H7 (cell line): Measurements from ENCODE around the gene TFAP2C. TPM values are rescaled to one million over a fixed set of nuclear protein-coding genes. Genes with fewer than 3 reads are reported as not detected.
"Not testable (repeated sequence)": the region's sequence is repeated elsewhere in the genome, so short reads cannot be mapped to it uniquely, and the experiment has no call there.

ENCODE experiments used
- DNase-seq: peaks from one replicate; pipeline ENCODE4 v3.0.0; 2012
- H3K27me3 ChIP-seq: 2 replicates; pipeline ENCODE4 v1.6.0; 2011; ENCODE audit warnings: mild to moderate bottlenecking, low read length; ENCODE audit not compliant: control insufficient read depth, insufficient read depth
- H3K36me3 ChIP-seq: replicated peaks from 2 replicates; pipeline ENCODE4 v1.5.1; 2011; ENCODE audit warnings: low read length; ENCODE audit not compliant: control insufficient read depth, insufficient read depth
- H3K4me3 ChIP-seq: 2 replicates; pipeline ENCODE4 v1.5.1; 2011; ENCODE audit warnings: low read depth, mild to moderate bottlenecking, control low read depth, low read length, moderate library complexity; ENCODE audit not compliant: insufficient read depth
- total RNA-seq: library from RNA; depleted of rRNA; stranded (reverse); fragments of >200 nt; shearing (Covaris generic); gene quantifications from 2 replicates; pipeline ENCODE4 v1.2.3, GENCODE V29; 2014

The TFAP2C gene
- total RNA-seq, 1 experiment from 2014 or later, result 23.6 TPM

DNA sequence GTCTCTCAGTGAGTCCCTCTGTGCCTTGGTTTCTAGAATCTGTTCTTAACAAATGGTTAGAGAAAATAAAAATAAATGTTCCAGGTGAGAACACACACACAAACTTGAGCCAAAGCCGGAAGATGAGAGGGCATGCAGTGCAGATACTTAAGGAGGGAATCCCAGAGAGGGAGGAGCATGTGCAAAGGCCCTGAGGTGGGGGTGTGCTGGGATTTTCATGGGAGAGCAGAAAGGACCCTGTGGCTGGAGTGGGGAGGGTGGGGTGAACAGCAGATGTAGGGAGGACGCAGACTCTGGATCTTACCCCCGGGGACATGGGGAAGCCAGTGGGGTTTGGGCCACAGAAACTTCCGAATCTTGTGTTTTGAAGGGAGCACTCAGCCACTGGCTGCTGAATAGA is 17.5 kb downstream of the TFAP2C start:
- Histone ChIP-seq H3K27me3 (no peaks in the 10 kb centered on the region), H3K4me3 (no peak overlapping the region)

DNA sequence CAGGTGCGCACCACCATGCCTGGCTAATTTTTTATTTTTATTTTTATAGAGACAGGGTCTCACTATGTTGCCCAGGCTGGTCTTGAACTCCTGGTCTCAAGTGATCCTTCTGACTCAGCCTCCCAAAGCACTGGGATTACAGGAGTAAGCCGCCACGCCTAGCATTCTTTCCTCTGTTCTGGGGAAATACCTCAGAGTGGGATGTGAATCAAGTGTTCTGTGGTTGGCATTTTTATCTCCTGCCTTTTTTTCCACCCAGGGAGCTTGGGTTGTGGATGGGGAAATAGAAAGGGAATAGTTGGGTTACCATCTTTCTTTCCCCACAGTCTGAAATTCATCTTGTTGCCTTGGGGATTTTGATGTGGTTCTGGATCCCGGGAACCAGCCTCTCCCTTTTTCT is 24.1 kb downstream of the TFAP2C start:
- Histone ChIP-seq H3K4me3 (no peak overlapping the region), H3K27me3 (no peaks in the 10 kb centered on the region), H3K36me3 (no peaks in the 10 kb centered on the region)
- DNase-seq, result no peak

More for the DNA sequence above, 17.5 kb downstream of the TFAP2C start:
- no peak for DNase-seq
- peaks cover 2% of the 10 kb centered on the region; the same call in 1 of the 2 replicates for H3K36me3 ChIP-seq

DNA sequence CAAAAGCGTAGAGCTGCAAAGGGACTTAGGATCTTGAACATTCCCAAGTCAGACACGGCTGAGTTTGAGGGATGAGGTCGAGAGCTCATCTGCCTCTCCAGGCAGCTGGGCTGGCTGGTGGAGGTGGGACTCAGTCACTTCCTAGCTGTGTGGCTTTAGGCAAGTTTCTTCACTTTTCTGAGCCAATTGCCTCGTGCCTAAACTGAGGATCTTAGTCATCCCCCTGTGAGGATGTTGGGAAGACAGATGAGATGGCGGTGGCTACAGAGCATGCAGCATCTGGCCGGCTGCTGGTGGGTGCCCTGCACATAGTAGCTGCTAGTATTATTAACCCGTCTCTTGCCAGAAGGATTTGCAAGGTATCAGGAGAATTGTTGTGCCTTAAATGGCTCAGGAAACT is 27.5 kb downstream of the TFAP2C start:
- H3K27me3 ChIP-seq, result no peaks in the 10 kb centered on the region
- DNase-seq, result no peak
- no peak overlapping the region for H3K4me3 ChIP-seq
- H3K36me3 ChIP-seq, result no peaks in the 10 kb centered on the region

GRCh38 chr20:56657879-56658278 is 28.8 kb downstream of the TFAP2C start:
- H3K4me3 ChIP-seq, result no peak overlapping the region
- no peaks in the 10 kb centered on the region for H3K27me3 ChIP-seq
- DNase-seq, result no peak
- H3K36me3 ChIP-seq, result no peaks in the 10 kb centered on the region

GRCh38 chr20:56658341-56658947 is 29.3 kb downstream of the TFAP2C start:
- not testable (repeated sequence) for H3K27me3 ChIP-seq, DNase-seq, H3K4me3 ChIP-seq, H3K36me3 ChIP-seq

GRCh38 chr20:56663660-56664059 is 34.6 kb downstream of the TFAP2C start:
- Histone ChIP-seq H3K4me3 (no peak overlapping the region), H3K27me3 (no peaks in the 10 kb centered on the region), H3K36me3 (no peaks in the 10 kb centered on the region)
- no peak for DNase-seq

GRCh38 chr20:56664796-56665195 is 35.7 kb downstream of the TFAP2C start:
- Histone ChIP-seq H3K4me3 (no peak overlapping the region), H3K36me3 (no peaks in the 10 kb centered on the region), H3K27me3 (no peaks in the 10 kb centered on the region)
- DNase-seq, result no peak

DNA sequence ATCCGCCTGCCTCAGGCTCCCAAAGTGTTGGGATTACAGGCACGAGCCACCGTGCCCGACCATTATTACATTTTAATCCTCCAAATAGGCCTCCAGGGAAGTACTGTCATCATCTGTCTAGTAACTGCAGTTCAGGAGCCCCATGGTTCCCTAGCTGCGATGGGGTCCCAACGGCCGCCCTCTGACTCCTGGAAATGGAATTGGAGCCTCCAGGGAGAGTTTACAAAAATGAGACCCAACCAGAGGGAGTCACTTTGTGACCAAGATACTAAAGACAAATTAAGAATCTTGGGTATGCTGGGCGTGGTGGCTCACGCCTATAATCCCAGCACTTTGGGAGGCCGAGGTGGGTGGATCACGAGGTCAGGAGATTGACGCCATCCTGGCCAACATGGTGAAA is 36.7 kb downstream of the TFAP2C start:
- no peak overlapping the region for H3K4me3 ChIP-seq
- no peaks in the 10 kb centered on the region for H3K36me3 ChIP-seq
- DNase-seq, result no peak
- no peaks in the 10 kb centered on the region for H3K27me3 ChIP-seq

DNA sequence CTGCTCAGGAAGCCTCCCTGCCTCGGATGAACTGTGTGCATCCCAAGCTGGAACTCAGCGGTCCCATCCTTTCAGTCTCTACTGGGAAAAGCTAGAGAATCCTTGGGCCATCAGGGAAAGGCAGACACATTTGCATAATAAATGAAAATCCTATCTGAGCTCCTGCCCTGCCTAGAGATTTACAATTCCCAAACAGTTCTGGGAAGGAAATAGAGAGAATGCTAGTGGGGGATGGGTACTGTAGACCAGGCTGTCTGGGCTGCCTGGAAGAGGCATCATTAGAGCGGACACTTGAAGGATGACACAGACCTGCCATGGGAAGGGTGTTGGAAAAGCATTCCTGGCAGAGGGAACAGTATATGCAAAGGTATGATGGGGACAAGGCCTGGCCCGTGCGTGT is 44.3 kb downstream of the TFAP2C start:
- no peaks in the 10 kb centered on the region for H3K27me3 ChIP-seq
- H3K36me3 ChIP-seq, result no peaks in the 10 kb centered on the region
- H3K4me3 ChIP-seq, result no peak overlapping the region
- no peak for DNase-seq

DNA sequence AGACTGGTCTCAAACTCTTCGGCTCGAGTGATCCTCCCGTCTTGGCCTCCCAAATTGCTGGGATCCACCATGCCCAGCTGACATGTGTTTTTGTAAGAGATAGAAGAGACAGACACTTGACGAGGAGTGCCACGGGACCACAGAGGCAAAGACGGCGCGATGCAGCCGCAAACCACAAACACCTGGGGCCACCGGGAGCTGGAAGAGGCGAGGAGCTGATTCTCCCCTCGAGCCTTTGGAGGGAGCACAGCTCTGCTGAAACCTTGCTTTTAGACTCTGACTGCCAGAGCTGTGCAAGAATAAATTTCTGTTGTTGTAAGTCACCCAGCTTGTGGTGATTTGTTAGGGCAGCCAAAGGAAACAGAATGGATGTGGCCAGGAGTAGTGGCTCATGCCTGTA is 46.9 kb downstream of the TFAP2C start:
- Histone ChIP-seq H3K36me3 (no peaks in the 10 kb centered on the region), H3K4me3 (no peak overlapping the region), H3K27me3 (no peaks in the 10 kb centered on the region)
- no peak for DNase-seq

- Histone ChIP-seq H3K27me3 (no peaks in the 10 kb centered on the region), H3K4me3 (no peak overlapping the region), H3K36me3 (no peaks in the 10 kb centered on the region)
- peak; percentile 69 for DNase-seq
These were observed 47.6 kb downstream of the TFAP2C start for GRCh38 chr20:56676679-56677078.

- Histone ChIP-seq H3K4me3 (no peak overlapping the region), H3K27me3 (no peaks in the 10 kb centered on the region), H3K36me3 (no peaks in the 10 kb centered on the region)
- DNase-seq, result no peak
These were observed 54.2 kb downstream of the TFAP2C start for GRCh38 chr20:56683077-56683865.

DNA sequence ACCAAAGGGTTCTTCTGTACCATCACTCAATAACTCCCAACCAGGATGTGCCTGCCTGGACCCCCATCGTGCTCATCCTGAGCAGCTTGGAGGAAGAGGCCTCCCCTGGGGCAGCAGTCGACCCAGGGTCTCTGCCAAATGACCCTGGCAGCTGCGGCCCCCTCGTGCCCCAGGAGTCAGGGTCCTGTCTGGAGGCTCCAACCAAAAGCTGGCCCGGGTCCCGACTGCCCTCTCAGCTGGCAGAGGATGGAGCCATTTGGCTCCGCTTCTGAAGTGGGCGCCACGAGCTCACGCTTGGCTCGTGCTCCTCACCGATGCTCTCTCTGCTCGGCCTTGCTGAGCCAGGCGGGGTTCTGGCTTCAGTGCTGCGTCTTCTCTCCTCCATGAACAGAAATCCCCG is 56.8 kb downstream of the TFAP2C start:
- DNase-seq, result peak; percentile 49
- Histone ChIP-seq H3K27me3 (no peaks in the 10 kb centered on the region), H3K4me3 (no peak overlapping the region), H3K36me3 (no peaks in the 10 kb centered on the region)

- Histone ChIP-seq H3K4me3 (no peak overlapping the region), H3K27me3 (no peaks in the 10 kb centered on the region), H3K36me3 (no peaks in the 10 kb centered on the region)
- DNase-seq, result no peak
These were observed 58.0 kb downstream of the TFAP2C start for GRCh38 chr20:56687061-56687460.

DNA sequence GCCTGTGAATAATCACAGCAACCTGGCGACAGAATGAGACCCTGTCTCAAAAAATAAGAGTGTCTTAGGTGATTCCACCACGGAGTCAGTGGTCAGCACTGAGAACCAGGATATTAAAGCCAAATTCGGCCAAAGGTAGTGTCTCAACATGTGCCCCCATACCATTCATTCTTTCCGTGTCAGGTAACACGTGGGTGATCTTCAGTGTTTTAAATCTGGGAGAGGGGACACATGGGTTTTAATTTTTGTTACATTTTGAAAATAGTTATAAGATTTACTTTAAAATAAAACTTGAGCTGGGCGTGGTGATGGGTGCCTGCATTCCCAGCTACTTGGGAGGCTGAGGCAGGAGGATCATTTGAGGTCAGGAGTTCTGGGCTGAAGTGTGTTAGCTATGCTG is 59.0 kb downstream of the TFAP2C start:
- Histone ChIP-seq H3K27me3 (no peaks in the 10 kb centered on the region), H3K36me3 (no peaks in the 10 kb centered on the region), H3K4me3 (no peak overlapping the region)
- DNase-seq, result no peak
